Medulla oblongata (tissue), 1 donor: ENCODE measurements around the gene ZRANB3.

Experiments
- DNase-seq: peaks from one replicate; pipeline ENCODE4 v3.0.0-alpha.2; 2015; ENCODE audit errors: extremely low spot score

The ZRANB3 gene

GRCh38 chr2:135175177-135175576 is 355.8 kb downstream of the ZRANB3 start:
- DNase-seq: no peak

DNA sequence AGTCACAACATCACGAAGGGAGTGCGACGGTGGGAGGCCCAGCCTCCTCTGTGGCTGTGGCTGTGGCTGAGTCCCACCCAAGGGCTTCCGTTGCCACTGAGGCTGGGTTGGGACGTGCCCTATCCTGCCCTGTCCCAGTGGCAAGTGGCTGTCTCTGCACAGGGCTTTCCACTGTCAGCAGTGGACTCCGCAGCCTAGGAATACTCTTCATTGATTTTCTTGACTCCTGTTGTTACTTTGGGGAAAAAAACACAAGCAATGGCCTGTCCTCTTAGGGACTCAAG is 356.3 kb downstream of the ZRANB3 start:
- DNase-seq: no peak

DNA sequence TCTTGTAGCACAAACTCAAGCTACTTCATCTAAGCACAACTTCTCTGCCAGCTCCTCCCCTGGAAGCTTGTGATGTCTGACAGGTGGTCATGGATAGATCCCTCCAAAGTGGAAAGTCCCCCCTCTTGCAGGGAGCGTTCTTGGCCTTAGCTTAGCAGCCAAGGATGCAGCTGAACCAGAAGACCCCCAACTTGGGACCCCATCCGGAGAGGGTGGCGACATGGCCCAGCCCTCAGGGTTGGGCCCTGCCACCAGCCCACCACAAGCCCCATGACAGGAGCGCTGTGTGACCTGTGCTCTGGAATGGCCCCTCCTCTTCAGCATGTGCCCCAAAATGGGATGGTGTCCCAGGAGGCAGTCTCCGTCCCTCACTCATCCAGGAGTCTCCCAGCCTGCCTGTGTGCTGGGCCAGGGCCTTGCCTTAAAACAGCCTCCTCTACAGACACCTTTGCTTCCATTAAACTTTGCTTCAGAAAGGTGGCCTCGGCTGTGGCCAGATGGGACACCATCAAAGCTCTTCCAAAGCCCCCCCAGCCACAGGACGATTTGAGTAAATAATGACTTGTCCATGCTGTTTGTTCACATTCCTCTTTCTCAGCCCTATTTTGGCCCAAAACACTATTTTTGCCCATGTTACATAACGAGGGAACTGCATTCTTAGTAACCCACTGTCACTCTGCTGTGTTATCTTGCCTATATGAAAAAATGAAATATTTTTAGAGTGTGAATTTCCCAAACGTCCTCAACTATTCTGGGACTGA is 356.8 kb downstream of the ZRANB3 start:
- DNase-seq: no peak

GRCh38 chr2:135169900-135170753 is 360.9 kb downstream of the ZRANB3 start:
- DNase-seq: no peak

GRCh38 chr2:135168204-135168856 is 362.7 kb downstream of the ZRANB3 start:
- DNase-seq: no peak

DNA sequence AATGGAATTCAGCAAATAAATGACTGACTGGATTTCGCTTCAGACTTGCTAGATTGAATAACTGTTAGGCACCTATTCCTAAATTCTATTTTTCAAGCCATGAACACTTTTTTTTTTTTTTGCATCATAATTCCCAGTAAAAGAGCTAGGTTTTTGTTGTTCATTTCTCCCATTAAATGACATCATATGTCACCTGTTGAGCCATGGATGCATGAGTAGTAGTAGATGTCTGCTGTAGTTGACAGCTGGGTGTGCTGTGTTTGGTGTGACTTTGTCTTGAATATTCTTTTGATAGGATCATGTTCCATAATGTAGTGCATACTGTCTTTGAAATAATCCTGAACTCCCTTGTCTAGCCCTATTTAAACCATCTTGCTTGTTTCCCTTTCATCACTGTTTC is 363.7 kb downstream of the ZRANB3 start:
- DNase-seq: no peak

GRCh38 chr2:135164431-135164830 is 366.6 kb downstream of the ZRANB3 start:
- no peak for DNase-seq

DNA sequence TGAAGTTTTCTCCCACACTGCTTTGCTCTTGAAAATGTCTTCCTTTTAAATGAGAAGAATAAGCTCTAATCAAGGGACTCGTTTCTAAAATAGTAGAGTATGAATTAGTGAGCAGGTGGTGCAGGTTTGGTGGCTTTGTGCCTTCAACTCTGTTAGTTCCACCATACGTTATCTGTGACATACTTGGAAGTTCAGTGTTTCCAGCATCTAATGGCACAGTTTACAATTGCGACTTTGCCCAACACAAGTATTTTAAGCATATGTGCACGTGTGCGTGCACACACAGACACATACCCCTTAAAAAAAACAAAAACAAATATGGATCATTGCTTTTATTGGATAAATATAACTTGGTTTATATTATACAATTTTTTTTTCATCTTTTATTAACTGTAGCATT is 367.1 kb downstream of the ZRANB3 start:
- no peak for DNase-seq

GRCh38 chr2:135163306-135163705 is 367.7 kb downstream of the ZRANB3 start:
- DNase-seq: no peak

DNA sequence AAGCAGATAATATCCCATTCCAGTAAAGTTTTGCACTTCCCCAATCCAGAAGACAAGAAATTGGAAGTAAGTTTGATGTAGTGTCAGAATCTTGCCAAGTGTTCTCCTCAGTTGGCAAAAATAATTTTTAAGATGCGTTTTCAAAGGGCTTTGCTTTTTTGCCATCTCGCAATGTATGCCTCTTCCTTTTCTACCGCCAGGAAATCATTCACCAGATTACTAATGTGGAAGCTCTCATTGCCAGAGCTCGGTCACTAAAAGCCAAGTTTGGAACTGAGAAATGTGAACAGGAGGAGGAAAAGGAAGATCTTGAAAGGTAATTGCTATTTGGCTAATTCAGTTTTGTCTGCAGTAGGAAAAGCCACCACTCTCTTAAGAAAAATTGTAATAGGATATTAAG is 368.2 kb downstream of the ZRANB3 start:
- DNase-seq: peak; percentile 10

- DNase-seq: no peak
These were observed 368.6 kb downstream of the ZRANB3 start for GRCh38 chr2:135162377-135162776.

- no peak for DNase-seq
These were observed 371.8 kb downstream of the ZRANB3 start for GRCh38 chr2:135159191-135159590.

DNA sequence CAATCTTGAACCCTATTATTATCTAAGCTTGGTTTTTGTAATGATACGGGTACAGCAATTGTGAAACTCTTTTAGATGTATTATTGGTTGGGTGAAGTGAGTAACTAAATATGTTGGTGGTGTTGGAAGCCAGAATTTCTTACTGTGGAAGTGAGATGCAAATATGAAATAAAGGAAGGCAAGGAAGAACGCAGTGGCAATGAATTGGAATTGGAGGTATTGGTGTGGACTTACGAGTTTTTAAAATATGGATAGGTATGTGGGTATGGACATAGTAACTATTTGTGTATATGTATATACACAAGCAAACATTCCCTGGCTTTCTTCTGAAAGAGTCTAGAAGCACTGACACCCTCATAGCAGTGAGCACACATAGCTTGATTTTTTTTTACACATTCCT is 373.2 kb downstream of the ZRANB3 start:
- DNase-seq: no peak

DNA sequence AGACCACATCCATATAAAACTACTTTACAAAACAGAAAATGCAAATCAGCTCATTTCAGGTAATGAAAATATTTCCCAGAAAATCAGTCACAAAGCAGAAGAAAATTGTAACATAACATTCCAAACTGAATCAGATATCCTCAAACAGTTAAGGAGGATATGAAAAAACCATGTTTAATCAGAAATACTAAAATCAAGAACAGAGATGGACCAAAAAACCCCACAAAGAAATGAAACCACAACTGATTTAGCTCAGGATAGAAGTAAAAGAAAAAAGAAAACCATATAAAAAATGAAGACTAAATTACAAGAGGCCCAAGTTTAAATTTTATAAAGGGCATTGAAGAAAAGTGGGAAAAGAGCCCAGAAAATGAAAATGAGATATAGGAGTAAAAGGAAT is 376.1 kb downstream of the ZRANB3 start:
- no peak for DNase-seq

- DNase-seq: no peak
These were observed 378.7 kb downstream of the ZRANB3 start for GRCh38 chr2:135152361-135152760.

GRCh38 chr2:135151615-135152014 is 379.4 kb downstream of the ZRANB3 start:
- DNase-seq: no peak

- DNase-seq: no peak
These were observed 380.3 kb downstream of the ZRANB3 start for GRCh38 chr2:135150725-135151124.

GRCh38 chr2:135149251-135149650 is 381.8 kb downstream of the ZRANB3 start:
- DNase-seq: no peak

DNA sequence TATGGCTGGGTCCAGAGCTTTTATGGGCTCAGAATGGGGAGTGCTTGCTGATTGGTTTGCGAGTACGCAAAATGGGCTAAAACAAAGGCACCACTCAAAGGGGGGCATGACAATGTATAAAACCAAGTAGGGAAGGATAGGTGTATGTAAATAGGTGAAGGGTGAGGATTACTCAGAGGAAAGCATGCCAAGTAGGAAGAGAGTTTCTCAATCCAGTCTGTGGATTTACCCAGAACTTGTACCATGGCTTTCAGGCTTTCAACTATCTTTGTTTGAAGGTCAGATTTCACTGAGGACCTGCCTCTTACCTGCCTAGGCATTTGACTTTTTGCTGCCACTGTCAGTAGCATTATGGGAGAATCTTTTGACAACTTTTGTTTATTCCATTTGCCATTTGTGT is 386.7 kb downstream of the ZRANB3 start:
- DNase-seq: no peak

- no peak for DNase-seq
These were observed 388.7 kb downstream of the ZRANB3 start for GRCh38 chr2:135142323-135142722.

GRCh38 chr2:135140606-135141005 is 390.4 kb downstream of the ZRANB3 start:
- DNase-seq: no peak

GRCh38 chr2:135132314-135132713 is 398.7 kb downstream of the ZRANB3 start:
- DNase-seq: no peak

DNA sequence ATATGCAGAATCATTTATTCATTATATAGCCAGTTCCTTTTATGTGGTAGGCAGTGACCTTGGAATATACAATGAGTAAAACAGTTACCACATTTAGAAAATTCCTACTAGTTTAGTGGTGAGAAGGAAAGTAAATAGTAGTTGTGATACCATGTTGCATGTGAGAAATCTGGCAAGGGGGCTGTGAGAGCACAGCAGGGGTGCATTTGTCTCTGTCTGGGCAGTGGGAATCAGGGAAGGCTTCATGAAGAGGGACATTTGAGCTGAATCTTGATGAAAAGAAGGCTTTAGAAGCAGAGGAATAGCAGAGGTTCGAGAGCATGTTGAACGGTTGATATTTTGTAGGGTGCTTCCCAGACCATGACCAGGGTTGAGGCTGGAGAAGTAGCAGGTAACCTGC is 400.3 kb downstream of the ZRANB3 start:
- DNase-seq: no peak
